Testis (tissue), 3 donors: ENCODE results near the gene UGT1A5. TPM values are rescaled to one million over a fixed set of nuclear protein-coding genes. Genes with fewer than 3 reads are reported as not detected.

Experiments
- DNase-seq: peaks from one replicate; pipeline ENCODE4 v3.0.0-alpha.2; 2019
- H3K27ac ChIP-seq, 2 donors: fragments of 200-600 bp; sonication (generic); one replicate each; pipeline ENCODE4 v1.5.1; 2019
- H3K27me3 ChIP-seq: fragments of 200-600 bp; sonication (generic); one replicate; pipeline ENCODE4 v1.5.1; 2019
- H3K36me3 ChIP-seq: fragments of 200-600 bp; sonication (generic); one replicate; pipeline ENCODE4 v1.5.1; 2017; ENCODE audit warnings: low read depth; ENCODE audit errors: missing control alignments
- H3K4me1 ChIP-seq: fragments of 200-600 bp; sonication (generic); one replicate; pipeline ENCODE4 v1.5.1; 2019
- H3K4me3 ChIP-seq, 2 donors: fragments of 200-600 bp; sonication (generic); one replicate each; pipeline ENCODE4 v1.5.1; 2017 to 2019
- H3K9me3 ChIP-seq: fragments of 200-600 bp; sonication (generic); one replicate; pipeline ENCODE4 v1.5.1; 2017
- POLR2A ChIP-seq: fragments of 450-650 bp; IDR thresholded peaks from one replicate; pipeline ENCODE4 v1.6.1; 2017; ENCODE audit warnings: antibody characterized with exemption, mild to moderate bottlenecking, moderate library complexity
- WGBS, 2 donors: methylation state at CpG; one replicate each; pipeline ENCODE4 v1.1.5; 2018; 5-methylcytosine and 5-hydroxymethylcytosine counted together
- intact Hi-C: fragments of 100-400 bp; cut with DNase I; formaldehyde crosslinking; loops from one replicate; pipeline ENCODE4 v1.15.1; 2023; ENCODE audit warnings: low total_unique reads
- polyA plus RNA-seq: library from polyadenylated mRNA; stranded (reverse); fragments of 350-450 nt; fragmentation: Illumina TruSeq; extraction: RNeasy Lipid Tissue Mini Kit (QIAGEN cat#74804); gene quantifications from one replicate; pipeline ENCODE4 v1.2.3, GENCODE V29; 2014; ENCODE audit warnings: low read depth, low replicate concordance; ENCODE audit not compliant: insufficient read depth
- total RNA-seq, 2 donors: library from RNA; depleted of rRNA; stranded (reverse); fragments of >200 nt; gene quantifications; one replicate each; pipeline ENCODE4 v1.2.3, GENCODE V29; 2016
- TF ChIP-seq, protein P1 (sequence below), 3 experiments: fragments of 450-650 bp in 2 of 3; fragments of 200-600 bp in 1 of 3; sonication (generic) in 1 of 3; IDR thresholded peaks; one replicate each; pipeline ENCODE4 v1.5.1; 2016 to 2019; ENCODE audit warnings: antibody characterized with exemption in 3 of 3, mild to moderate bottlenecking in 2 of 3, moderate library complexity in 1 of 3

Gene UGT1A5
- total and polyA plus RNA-seq, 3 donors from 2014 or later: 0.16 TPM; not detected in 2

DNA sequence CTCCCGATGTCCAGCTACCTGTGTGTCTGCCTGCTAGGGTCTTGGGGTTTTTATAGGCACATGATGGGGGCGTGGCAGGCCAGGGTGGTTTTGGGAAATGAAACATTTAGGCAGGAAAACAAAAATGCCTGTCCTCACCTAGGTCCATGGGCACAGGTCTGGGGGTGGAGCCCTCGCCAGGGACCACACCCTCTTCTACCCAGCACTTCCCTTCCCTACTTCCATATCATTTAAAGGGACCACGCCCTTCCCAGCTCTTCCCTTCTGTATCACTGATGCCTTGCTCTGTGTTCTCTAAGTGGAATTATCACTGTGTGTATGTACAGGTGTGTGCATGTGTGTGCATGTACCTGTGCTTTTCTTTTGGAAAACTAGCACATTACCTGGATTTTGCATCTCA lies 53.7 kb downstream of the UGT1A5 start:
- Histone ChIP-seq H3K4me1 (no peaks in the 10 kb centered on the region), H3K27ac (no peak overlapping the region), H3K9me3 (no peaks in the 10 kb centered on the region), H3K4me3 (no peak overlapping the region), H3K27me3 (no peaks in the 10 kb centered on the region), H3K36me3 (no peaks in the 10 kb centered on the region)
- DNase-seq: no peak
- TF ChIP-seq, protein P1, sequence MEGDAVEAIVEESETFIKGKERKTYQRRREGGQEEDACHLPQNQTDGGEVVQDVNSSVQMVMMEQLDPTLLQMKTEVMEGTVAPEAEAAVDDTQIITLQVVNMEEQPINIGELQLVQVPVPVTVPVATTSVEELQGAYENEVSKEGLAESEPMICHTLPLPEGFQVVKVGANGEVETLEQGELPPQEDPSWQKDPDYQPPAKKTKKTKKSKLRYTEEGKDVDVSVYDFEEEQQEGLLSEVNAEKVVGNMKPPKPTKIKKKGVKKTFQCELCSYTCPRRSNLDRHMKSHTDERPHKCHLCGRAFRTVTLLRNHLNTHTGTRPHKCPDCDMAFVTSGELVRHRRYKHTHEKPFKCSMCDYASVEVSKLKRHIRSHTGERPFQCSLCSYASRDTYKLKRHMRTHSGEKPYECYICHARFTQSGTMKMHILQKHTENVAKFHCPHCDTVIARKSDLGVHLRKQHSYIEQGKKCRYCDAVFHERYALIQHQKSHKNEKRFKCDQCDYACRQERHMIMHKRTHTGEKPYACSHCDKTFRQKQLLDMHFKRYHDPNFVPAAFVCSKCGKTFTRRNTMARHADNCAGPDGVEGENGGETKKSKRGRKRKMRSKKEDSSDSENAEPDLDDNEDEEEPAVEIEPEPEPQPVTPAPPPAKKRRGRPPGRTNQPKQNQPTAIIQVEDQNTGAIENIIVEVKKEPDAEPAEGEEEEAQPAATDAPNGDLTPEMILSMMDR (IDR thresholded peaks at IDR 0.05): no peak
- TF ChIP-seq POLR2A: no peak
- intact Hi-C loops: no loop called here
- WGBS, 2 donors: 56 to 68% methylated on average over 4 of the region's 4 CpGs

GRCh38 chr2:233768076-233768475 lies 55.4 kb downstream of the UGT1A5 start:
- TF ChIP-seq, protein P1 (IDR thresholded peaks at IDR 0.05): no peak
- TF ChIP-seq POLR2A: no peak
- Histone ChIP-seq H3K27ac (no peak overlapping the region), H3K36me3 (no peaks in the 10 kb centered on the region), H3K4me1 (no peaks in the 10 kb centered on the region), H3K27me3 (no peaks in the 10 kb centered on the region), H3K9me3 (no peaks in the 10 kb centered on the region), H3K4me3 (no peak overlapping the region)
- no peak for DNase-seq
- 83 to 88% methylated on average over 4 of the region's 4 CpGs for WGBS, 2 donors
- intact Hi-C loops: no loop called here

GRCh38 chr2:233769260-233769659 lies 56.6 kb downstream of the UGT1A5 start:
- no peak for DNase-seq
- TF ChIP-seq POLR2A: no peak
- TF ChIP-seq, protein P1 (IDR thresholded peaks at IDR 0.05): no peak
- H3K9me3 ChIP-seq: no peaks in the 10 kb centered on the region
- intact Hi-C loops: no loop called here
- H3K36me3 ChIP-seq: no peaks in the 10 kb centered on the region
- no peaks in the 10 kb centered on the region for H3K4me1 ChIP-seq
- 94 to 96% methylated on average over 9 of the region's 9 CpGs for WGBS, 2 donors
- H3K4me3 ChIP-seq: no peak overlapping the region
- no peaks in the 10 kb centered on the region for H3K27me3 ChIP-seq
- H3K27ac ChIP-seq: no peak overlapping the region

GRCh38 chr2:233772153-233772552 lies 59.4 kb downstream of the UGT1A5 start:
- Histone ChIP-seq H3K9me3 (no peaks in the 10 kb centered on the region), H3K4me1 (no peaks in the 10 kb centered on the region), H3K36me3 (no peaks in the 10 kb centered on the region), H3K27me3 (no peaks in the 10 kb centered on the region), H3K27ac (no peak overlapping the region), H3K4me3 (no peak overlapping the region)
- intact Hi-C loops: no loop called here
- TF ChIP-seq POLR2A: no peak
- TF ChIP-seq, protein P1 (IDR thresholded peaks at IDR 0.05): no peak
- DNase-seq: no peak
- WGBS, 2 donors: 86 to 90% methylated on average over 16 of the region's 16 CpGs

DNA sequence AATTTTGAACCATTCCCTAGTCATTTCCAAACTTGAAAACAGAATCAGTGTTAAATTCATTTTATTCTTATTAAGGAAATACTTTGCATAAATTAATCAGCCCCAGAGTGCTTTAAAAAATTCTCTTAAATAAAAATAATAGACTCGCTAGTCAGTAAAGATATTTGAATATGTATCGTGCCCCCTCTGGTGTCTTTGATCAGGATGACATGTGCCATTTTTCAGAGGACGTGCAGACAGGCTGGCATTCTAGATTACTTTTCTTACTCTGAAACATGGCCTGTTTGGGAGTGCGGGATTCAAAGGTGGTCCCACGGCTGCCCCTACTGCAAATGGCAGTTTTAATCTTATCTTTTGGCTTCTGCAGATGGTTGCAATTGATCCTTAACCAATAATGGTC lies 59.9 kb downstream of the UGT1A5 start:
- Histone ChIP-seq H3K9me3 (no peaks in the 10 kb centered on the region), H3K27me3 (no peaks in the 10 kb centered on the region), H3K4me3 (no peak overlapping the region), H3K4me1 (no peaks in the 10 kb centered on the region), H3K36me3 (no peaks in the 10 kb centered on the region), H3K27ac (no peak overlapping the region)
- DNase-seq: no peak
- no peak for TF ChIP-seq POLR2A
- TF ChIP-seq, protein P1 (IDR thresholded peaks at IDR 0.05): no peak
- intact Hi-C loops: no loop called here
- 67 to 77% methylated on average over 5 of the region's 5 CpGs for WGBS, 2 donors
